ENCODE data around the gene AGK. TPM values are rescaled to one million over a fixed set of nuclear protein-coding genes. Genes with fewer than 3 reads are reported as not detected.

The AGK gene
- total RNA-seq, 1 donor from 2014 or later: 25.6 TPM

- DNase-seq (ENCODE audit: low spot score, unreplicated experiment): no peak
- Mint-ChIP-seq H3K4me3 (ENCODE audit: low read depth) (no peak overlapping the region), H3K36me3 (ENCODE audit: insufficient read depth) (peaks cover 13% of the 10 kb centered on the region), H3K27ac (no peak overlapping the region), H3K4me1 (ENCODE audit: low read depth) (peaks cover 3% of the 10 kb centered on the region), H3K9me3 (ENCODE audit: low read depth) (no peaks in the 10 kb centered on the region), H3K27me3 (no peaks in the 10 kb centered on the region)
- no peak for TF ChIP-seq CTCF (IDR thresholded peaks at IDR 0.05; ENCODE audit: unreplicated experiment)
Observed at GRCh38 chr7:141600168-141601006, 49.2 kb downstream of the AGK start.

GRCh38 chr7:141609576-141609975 is 58.4 kb downstream of the AGK start:
- DNase-seq (ENCODE audit: low spot score, unreplicated experiment): no peak
- no peak overlapping the region for H3K4me3 Mint-ChIP-seq (ENCODE audit: low read depth)
- no peak overlapping the region for H3K27ac Mint-ChIP-seq
- no peaks in the 10 kb centered on the region for H3K27me3 Mint-ChIP-seq
- H3K9me3 Mint-ChIP-seq (ENCODE audit: low read depth): no peaks in the 10 kb centered on the region
- peaks cover 22% of the 10 kb centered on the region for H3K36me3 Mint-ChIP-seq (ENCODE audit: insufficient read depth)
- TF ChIP-seq CTCF (IDR thresholded peaks at IDR 0.05; ENCODE audit: unreplicated experiment): no peak
- H3K4me1 Mint-ChIP-seq (ENCODE audit: low read depth): no peaks in the 10 kb centered on the region

GRCh38 chr7:141610671-141611070 is 59.5 kb downstream of the AGK start:
- H3K27me3 Mint-ChIP-seq: no peaks in the 10 kb centered on the region
- no peaks in the 10 kb centered on the region for H3K9me3 Mint-ChIP-seq (ENCODE audit: low read depth)
- no peak overlapping the region for H3K4me3 Mint-ChIP-seq (ENCODE audit: low read depth)
- TF ChIP-seq CTCF (IDR thresholded peaks at IDR 0.05; ENCODE audit: unreplicated experiment): no peak
- no peak for DNase-seq (ENCODE audit: low spot score, unreplicated experiment)
- H3K4me1 Mint-ChIP-seq (ENCODE audit: low read depth): no peaks in the 10 kb centered on the region
- H3K36me3 Mint-ChIP-seq (ENCODE audit: insufficient read depth): peaks cover 22% of the 10 kb centered on the region
- no peak overlapping the region for H3K27ac Mint-ChIP-seq

GRCh38 chr7:141612861-141613260 is 61.7 kb downstream of the AGK start:
- H3K27me3 Mint-ChIP-seq: no peaks in the 10 kb centered on the region
- no peak for TF ChIP-seq CTCF (IDR thresholded peaks at IDR 0.05; ENCODE audit: unreplicated experiment)
- no peak for DNase-seq (ENCODE audit: low spot score, unreplicated experiment)
- H3K4me1 Mint-ChIP-seq (ENCODE audit: low read depth): no peaks in the 10 kb centered on the region
- peaks cover 22% of the 10 kb centered on the region for H3K36me3 Mint-ChIP-seq (ENCODE audit: insufficient read depth)
- H3K27ac Mint-ChIP-seq: no peak overlapping the region
- no peaks in the 10 kb centered on the region for H3K9me3 Mint-ChIP-seq (ENCODE audit: low read depth)
- no peak overlapping the region for H3K4me3 Mint-ChIP-seq (ENCODE audit: low read depth)

GRCh38 chr7:141617280-141617679 is 66.1 kb downstream of the AGK start:
- Mint-ChIP-seq H3K4me1 (ENCODE audit: low read depth) (no peaks in the 10 kb centered on the region), H3K27me3 (no peaks in the 10 kb centered on the region), H3K27ac (no peak overlapping the region), H3K9me3 (ENCODE audit: low read depth) (no peaks in the 10 kb centered on the region), H3K36me3 (ENCODE audit: insufficient read depth) (peaks cover 12% of the 10 kb centered on the region), H3K4me3 (ENCODE audit: low read depth) (no peak overlapping the region)
- TF ChIP-seq CTCF (IDR thresholded peaks at IDR 0.05; ENCODE audit: unreplicated experiment): no peak
- DNase-seq (ENCODE audit: low spot score, unreplicated experiment): no peak

Data from progenitor cell of endocrine pancreas (in vitro differentiated cells).